ENCODE data around the gene GRM5. TPM values are rescaled to one million over a fixed set of nuclear protein-coding genes. Genes with fewer than 3 reads are reported as not detected.

Gene GRM5
- total RNA-seq, 1 donor from 2014 or later: not detected

GRCh38 chr11:88555829-88556202, 510.0 kb downstream of the GRM5 start:
- Histone ChIP-seq H3K4me3 (ENCODE audit: low read length in 3 of 3) (no peak overlapping the region), H3K4me1 (ENCODE audit: control insufficient read depth in 3 of 3, insufficient read depth in 3 of 3, low read length in 3 of 3) (peaks cover 0 to 3% (median 0%) of the 10 kb centered on the region in 3 donors), H3K9me3 (ENCODE audit: control insufficient read depth in 3 of 3, low read length in 3 of 3) (no peaks in the 10 kb centered on the region), H3K27me3 (ENCODE audit: control insufficient read depth in 3 of 3, insufficient read depth in 3 of 3, low read length in 3 of 3) (no peaks in the 10 kb centered on the region), H3K27ac (ENCODE audit: low read depth, low read length) (no peak overlapping the region), H3K36me3 (ENCODE audit: control insufficient read depth in 3 of 3, insufficient read depth in 3 of 3, low read length in 3 of 3) (no peaks in the 10 kb centered on the region), H3K9ac (ENCODE audit: low read depth in 1 of 3, low read length in 3 of 3) (no peak overlapping the region)

GRCh38 chr11:88555018-88555828, 510.6 kb downstream of the GRM5 start:
- no peaks in the 10 kb centered on the region for H3K9me3 ChIP-seq (ENCODE audit: control insufficient read depth in 3 of 3, low read length in 3 of 3)
- no peak overlapping the region for H3K27ac ChIP-seq (ENCODE audit: low read depth, low read length)
- H3K36me3 ChIP-seq (ENCODE audit: control insufficient read depth in 3 of 3, insufficient read depth in 3 of 3, low read length in 3 of 3): no peaks in the 10 kb centered on the region
- peaks cover 0 to 3% (median 0%) of the 10 kb centered on the region in 3 donors for H3K4me1 ChIP-seq (ENCODE audit: control insufficient read depth in 3 of 3, insufficient read depth in 3 of 3, low read length in 3 of 3)
- H3K4me3 ChIP-seq (ENCODE audit: low read length in 3 of 3): no peak overlapping the region
- H3K27me3 ChIP-seq (ENCODE audit: control insufficient read depth in 3 of 3, insufficient read depth in 3 of 3, low read length in 3 of 3): no peaks in the 10 kb centered on the region
- H3K9ac ChIP-seq (ENCODE audit: low read depth in 1 of 3, low read length in 3 of 3): no peak overlapping the region

DNA sequence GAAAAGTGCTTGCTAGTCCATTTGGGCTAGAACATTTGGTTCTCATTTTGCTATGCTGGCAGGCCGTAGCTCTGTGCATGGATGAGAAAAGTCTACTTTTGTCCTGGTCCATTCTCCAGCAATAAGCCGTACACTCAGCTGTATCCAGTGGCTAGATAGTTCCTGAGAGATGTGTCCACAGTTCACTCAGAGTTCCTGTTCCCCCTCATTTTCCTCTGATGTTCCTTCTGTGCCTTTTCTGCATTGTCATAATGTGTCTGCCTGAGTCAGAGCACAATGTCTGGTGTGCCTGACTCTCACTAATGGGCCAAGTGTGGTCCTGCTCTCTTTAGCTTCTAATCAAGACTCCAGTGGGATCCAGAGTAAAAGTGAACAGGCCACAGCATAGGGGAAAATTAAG, 512.6 kb downstream of the GRM5 start:
- Histone ChIP-seq H3K9ac (ENCODE audit: low read depth in 1 of 3, low read length in 3 of 3) (no peak overlapping the region), H3K36me3 (ENCODE audit: control insufficient read depth in 3 of 3, insufficient read depth in 3 of 3, low read length in 3 of 3) (no peaks in the 10 kb centered on the region), H3K27me3 (ENCODE audit: control insufficient read depth in 3 of 3, insufficient read depth in 3 of 3, low read length in 3 of 3) (no peaks in the 10 kb centered on the region), H3K27ac (ENCODE audit: low read depth, low read length) (no peak overlapping the region), H3K9me3 (ENCODE audit: control insufficient read depth in 3 of 3, low read length in 3 of 3) (no peaks in the 10 kb centered on the region), H3K4me3 (ENCODE audit: low read length in 3 of 3) (no peak overlapping the region), H3K4me1 (ENCODE audit: control insufficient read depth in 3 of 3, insufficient read depth in 3 of 3, low read length in 3 of 3) (peaks cover 0 to 3% (median 0%) of the 10 kb centered on the region in 3 donors)

DNA sequence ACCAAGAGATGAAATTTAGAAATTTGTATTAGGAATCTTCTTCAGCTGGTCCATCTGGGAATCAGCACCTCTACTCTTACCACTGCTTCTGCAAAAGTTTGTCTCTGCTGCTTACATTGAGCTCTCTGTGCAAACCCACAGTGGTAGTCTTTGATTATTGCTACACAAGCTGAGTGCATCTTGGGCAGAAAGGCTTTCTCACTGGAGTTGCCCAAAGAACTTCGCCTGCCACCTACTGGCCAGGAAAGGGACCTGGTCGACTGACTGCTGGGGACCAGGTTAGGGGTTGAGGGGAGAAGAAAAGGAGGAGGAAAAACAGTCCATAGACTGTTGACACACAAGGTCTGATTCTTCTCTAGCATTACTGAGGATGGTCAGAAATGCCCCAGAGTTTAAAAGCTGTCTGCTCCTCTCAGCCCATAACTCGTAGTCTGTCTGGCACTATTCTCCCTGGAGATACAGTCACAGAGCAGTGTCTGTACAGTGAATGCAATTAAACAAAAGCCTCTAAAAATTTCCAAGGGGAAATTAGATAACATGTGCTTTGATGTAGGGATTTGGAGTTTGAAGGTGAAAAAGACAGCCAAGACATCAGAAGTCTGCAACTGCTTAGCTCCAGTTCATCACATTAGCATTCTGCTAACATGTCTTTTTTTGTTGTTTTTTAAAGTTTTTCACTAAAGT, 513.3 kb downstream of the GRM5 start:
- Histone ChIP-seq H3K27ac (ENCODE audit: low read depth, low read length) (no peak overlapping the region), H3K27me3 (ENCODE audit: control insufficient read depth in 3 of 3, insufficient read depth in 3 of 3, low read length in 3 of 3) (no peaks in the 10 kb centered on the region), H3K4me1 (ENCODE audit: control insufficient read depth in 3 of 3, insufficient read depth in 3 of 3, low read length in 3 of 3) (peaks cover 0 to 3% (median 0%) of the 10 kb centered on the region in 3 donors), H3K9ac (ENCODE audit: low read depth in 1 of 3, low read length in 3 of 3) (no peak overlapping the region), H3K4me3 (ENCODE audit: low read length in 3 of 3) (no peak overlapping the region), H3K9me3 (ENCODE audit: control insufficient read depth in 3 of 3, low read length in 3 of 3) (no peaks in the 10 kb centered on the region), H3K36me3 (ENCODE audit: control insufficient read depth in 3 of 3, insufficient read depth in 3 of 3, low read length in 3 of 3) (no peaks in the 10 kb centered on the region)

DNA sequence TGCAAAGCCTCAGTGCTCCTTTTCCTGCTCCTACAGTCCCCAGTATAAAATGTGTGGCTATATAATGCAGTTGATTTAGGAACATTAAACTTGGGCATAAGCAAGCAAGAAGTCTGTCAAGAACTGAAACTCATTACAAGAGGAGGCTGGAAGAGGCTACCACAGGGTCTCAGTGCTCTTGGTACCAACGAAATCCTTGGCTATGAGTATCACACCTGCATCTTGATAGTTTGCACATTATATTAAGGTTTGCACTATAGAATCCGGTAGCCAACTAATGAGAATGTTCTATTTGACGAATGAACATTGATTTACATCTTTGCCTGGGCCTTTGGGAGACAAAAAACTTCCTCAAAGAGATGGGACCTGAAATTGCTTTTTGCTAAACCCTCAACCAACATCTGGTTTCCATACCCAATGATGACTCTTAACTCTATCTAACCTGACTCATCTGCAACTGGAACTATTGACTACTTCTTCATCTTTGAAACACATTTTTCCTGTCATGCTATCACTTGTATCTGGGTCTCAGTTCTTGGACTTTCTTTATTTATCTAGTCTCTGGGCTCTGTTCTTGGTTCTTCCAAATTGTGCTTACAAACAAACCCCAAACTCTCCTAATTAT, 521.0 kb downstream of the GRM5 start:
- no peaks in the 10 kb centered on the region for H3K9me3 ChIP-seq (ENCODE audit: control insufficient read depth in 3 of 3, low read length in 3 of 3)
- H3K27ac ChIP-seq (ENCODE audit: low read depth, low read length): no peak overlapping the region
- no peaks in the 10 kb centered on the region for H3K27me3 ChIP-seq (ENCODE audit: control insufficient read depth in 3 of 3, insufficient read depth in 3 of 3, low read length in 3 of 3)
- H3K4me3 ChIP-seq (ENCODE audit: low read length in 3 of 3): no peak overlapping the region
- H3K4me1 ChIP-seq (ENCODE audit: control insufficient read depth in 3 of 3, insufficient read depth in 3 of 3, low read length in 3 of 3): peaks cover 0 to 4% (median 0%) of the 10 kb centered on the region in 3 donors
- no peaks in the 10 kb centered on the region for H3K36me3 ChIP-seq (ENCODE audit: control insufficient read depth in 3 of 3, insufficient read depth in 3 of 3, low read length in 3 of 3)
- H3K9ac ChIP-seq (ENCODE audit: low read depth in 1 of 3, low read length in 3 of 3): no peak overlapping the region

- no peaks in the 10 kb centered on the region for H3K9me3 ChIP-seq (ENCODE audit: control insufficient read depth in 3 of 3, low read length in 3 of 3)
- peaks cover 0 to 4% (median 0%) of the 10 kb centered on the region in 3 donors for H3K4me1 ChIP-seq (ENCODE audit: control insufficient read depth in 3 of 3, insufficient read depth in 3 of 3, low read length in 3 of 3)
- H3K36me3 ChIP-seq (ENCODE audit: control insufficient read depth in 3 of 3, insufficient read depth in 3 of 3, low read length in 3 of 3): no peaks in the 10 kb centered on the region
- H3K9ac ChIP-seq (ENCODE audit: low read depth in 1 of 3, low read length in 3 of 3): no peak overlapping the region
- H3K4me3 ChIP-seq (ENCODE audit: low read length in 3 of 3): no peak overlapping the region
- H3K27me3 ChIP-seq (ENCODE audit: control insufficient read depth in 3 of 3, insufficient read depth in 3 of 3, low read length in 3 of 3): no peaks in the 10 kb centered on the region
- H3K27ac ChIP-seq (ENCODE audit: low read depth, low read length): no peak overlapping the region
Measured at GRCh38 chr11:88543902-88544655, 521.7 kb downstream of the GRM5 start.

- H3K4me3 ChIP-seq (ENCODE audit: low read length in 3 of 3): no peak overlapping the region
- no peaks in the 10 kb centered on the region for H3K27me3 ChIP-seq (ENCODE audit: control insufficient read depth in 3 of 3, insufficient read depth in 3 of 3, low read length in 3 of 3)
- peaks cover 0 to 4% (median 3%) of the 10 kb centered on the region in 3 donors for H3K4me1 ChIP-seq (ENCODE audit: control insufficient read depth in 3 of 3, insufficient read depth in 3 of 3, low read length in 3 of 3)
- no peak overlapping the region for H3K27ac ChIP-seq (ENCODE audit: low read depth, low read length)
- no peaks in the 10 kb centered on the region for H3K36me3 ChIP-seq (ENCODE audit: control insufficient read depth in 3 of 3, insufficient read depth in 3 of 3, low read length in 3 of 3)
- H3K9me3 ChIP-seq (ENCODE audit: control insufficient read depth in 3 of 3, low read length in 3 of 3): no peaks in the 10 kb centered on the region
- no peak overlapping the region for H3K9ac ChIP-seq (ENCODE audit: low read depth in 1 of 3, low read length in 3 of 3)
Measured at GRCh38 chr11:88541006-88541405, 524.8 kb downstream of the GRM5 start.

- no peak overlapping the region for H3K9ac ChIP-seq (ENCODE audit: low read depth in 1 of 3, low read length in 3 of 3)
- H3K4me1 ChIP-seq (ENCODE audit: control insufficient read depth in 3 of 3, insufficient read depth in 3 of 3, low read length in 3 of 3): peaks cover 0 to 3% (median 0%) of the 10 kb centered on the region in 3 donors
- no peaks in the 10 kb centered on the region for H3K27me3 ChIP-seq (ENCODE audit: control insufficient read depth in 3 of 3, insufficient read depth in 3 of 3, low read length in 3 of 3)
- no peaks in the 10 kb centered on the region for H3K36me3 ChIP-seq (ENCODE audit: control insufficient read depth in 3 of 3, insufficient read depth in 3 of 3, low read length in 3 of 3)
- H3K9me3 ChIP-seq (ENCODE audit: control insufficient read depth in 3 of 3, low read length in 3 of 3): no peaks in the 10 kb centered on the region
- no peak overlapping the region for H3K4me3 ChIP-seq (ENCODE audit: low read length in 3 of 3)
- no peak overlapping the region for H3K27ac ChIP-seq (ENCODE audit: low read depth, low read length)
Measured at GRCh38 chr11:88538098-88538497, 527.7 kb downstream of the GRM5 start.

GRCh38 chr11:88537613-88538012, 528.2 kb downstream of the GRM5 start:
- H3K4me1 ChIP-seq (ENCODE audit: control insufficient read depth in 3 of 3, insufficient read depth in 3 of 3, low read length in 3 of 3): peaks cover 0 to 3% (median 0%) of the 10 kb centered on the region in 3 donors
- no peak overlapping the region for H3K9ac ChIP-seq (ENCODE audit: low read depth in 1 of 3, low read length in 3 of 3)
- no peaks in the 10 kb centered on the region for H3K9me3 ChIP-seq (ENCODE audit: control insufficient read depth in 3 of 3, low read length in 3 of 3)
- no peaks in the 10 kb centered on the region for H3K36me3 ChIP-seq (ENCODE audit: control insufficient read depth in 3 of 3, insufficient read depth in 3 of 3, low read length in 3 of 3)
- H3K27me3 ChIP-seq (ENCODE audit: control insufficient read depth in 3 of 3, insufficient read depth in 3 of 3, low read length in 3 of 3): no peaks in the 10 kb centered on the region
- no peak overlapping the region for H3K27ac ChIP-seq (ENCODE audit: low read depth, low read length)
- no peak overlapping the region for H3K4me3 ChIP-seq (ENCODE audit: low read length in 3 of 3)
